Activated CD4-positive, alpha-beta T cell treated with anti-CD3 and anti-CD28 coated beads, Interleukin-10, Interleukin-2, amounts not matched to agents 100 ng/mL and 50 ng/mL, durations not matched to agents 16 hours and 8 hours (primary cell): Measurements from ENCODE around the gene SCUBE3.

Experiments
- DNase-seq: peaks from one replicate; pipeline ENCODE4 v3.0.0-alpha.2; 2020

Gene SCUBE3

DNA sequence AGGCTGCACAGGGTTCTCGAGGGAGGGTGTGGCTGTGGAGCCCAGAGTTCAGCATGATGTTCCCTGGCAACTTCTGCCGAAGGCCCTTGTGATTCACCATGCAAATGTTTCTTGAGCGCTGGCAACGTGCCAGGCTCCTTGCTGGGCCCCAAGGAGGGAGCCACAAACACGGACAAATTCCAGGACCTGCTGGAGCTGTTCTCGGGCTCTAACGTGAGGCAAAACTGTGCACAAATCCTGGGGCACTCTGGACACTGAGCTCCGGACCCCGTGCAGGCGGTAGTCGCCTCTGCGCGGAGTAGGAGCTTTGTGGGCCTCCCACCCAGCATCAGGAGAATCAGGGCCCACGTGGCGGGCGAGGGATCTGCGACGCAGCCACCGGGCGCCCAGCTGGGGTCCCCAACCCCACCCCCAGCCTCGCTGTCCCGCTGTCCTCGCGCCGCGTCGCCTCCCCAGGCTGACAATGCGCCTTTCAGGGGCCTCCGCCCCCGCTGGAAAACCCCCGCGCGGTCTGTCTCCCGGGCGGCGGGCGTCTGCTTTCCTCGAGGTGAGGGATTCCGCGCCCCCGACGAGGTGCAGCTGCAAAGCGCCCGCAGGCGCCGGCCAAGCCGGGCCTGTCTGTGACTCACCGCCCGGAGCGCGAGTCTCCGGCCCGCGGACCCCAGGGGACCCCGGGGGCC lies 31.7 kb upstream of the SCUBE3 start:
- DNase-seq, result no peak

DNA sequence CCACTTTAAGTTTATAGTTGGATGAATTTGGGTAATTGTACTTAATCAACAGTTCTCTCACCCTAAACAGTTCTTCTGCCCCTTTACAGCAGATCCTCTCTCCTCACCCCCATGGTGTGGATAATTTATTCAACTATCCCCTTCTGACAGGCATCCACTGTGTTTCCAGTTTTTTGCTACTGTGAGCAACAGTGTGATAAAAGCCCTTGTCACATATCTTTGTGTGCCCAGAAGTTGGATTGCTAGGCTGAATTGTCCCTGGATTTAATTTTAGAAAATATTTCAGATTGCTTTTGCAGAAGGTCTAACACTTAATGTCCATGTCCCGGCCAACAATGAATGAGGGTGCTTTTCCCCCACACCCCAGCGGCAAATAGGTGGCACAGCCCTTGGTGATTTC lies 30.5 kb upstream of the SCUBE3 start:
- no peak for DNase-seq

DNA sequence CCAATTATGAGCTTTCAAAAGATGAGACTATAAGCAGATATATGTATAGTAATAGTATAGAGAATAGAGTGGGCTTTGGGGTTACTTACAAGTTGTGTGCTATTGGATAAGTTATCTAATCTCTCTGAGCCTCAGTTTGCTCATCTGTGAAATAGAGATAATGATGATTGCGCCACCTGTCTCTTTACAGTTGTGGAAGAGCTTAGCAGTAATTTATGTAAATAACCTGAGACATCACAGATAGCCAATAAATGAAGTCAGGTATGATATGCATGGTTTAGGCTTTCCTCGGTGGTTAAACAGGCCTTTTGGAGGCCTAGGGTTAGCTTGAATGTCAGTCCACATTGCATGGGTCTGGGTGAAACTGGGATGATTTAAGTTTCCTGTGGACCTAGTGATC lies 29.8 kb upstream of the SCUBE3 start:
- DNase-seq, result no peak

DNA sequence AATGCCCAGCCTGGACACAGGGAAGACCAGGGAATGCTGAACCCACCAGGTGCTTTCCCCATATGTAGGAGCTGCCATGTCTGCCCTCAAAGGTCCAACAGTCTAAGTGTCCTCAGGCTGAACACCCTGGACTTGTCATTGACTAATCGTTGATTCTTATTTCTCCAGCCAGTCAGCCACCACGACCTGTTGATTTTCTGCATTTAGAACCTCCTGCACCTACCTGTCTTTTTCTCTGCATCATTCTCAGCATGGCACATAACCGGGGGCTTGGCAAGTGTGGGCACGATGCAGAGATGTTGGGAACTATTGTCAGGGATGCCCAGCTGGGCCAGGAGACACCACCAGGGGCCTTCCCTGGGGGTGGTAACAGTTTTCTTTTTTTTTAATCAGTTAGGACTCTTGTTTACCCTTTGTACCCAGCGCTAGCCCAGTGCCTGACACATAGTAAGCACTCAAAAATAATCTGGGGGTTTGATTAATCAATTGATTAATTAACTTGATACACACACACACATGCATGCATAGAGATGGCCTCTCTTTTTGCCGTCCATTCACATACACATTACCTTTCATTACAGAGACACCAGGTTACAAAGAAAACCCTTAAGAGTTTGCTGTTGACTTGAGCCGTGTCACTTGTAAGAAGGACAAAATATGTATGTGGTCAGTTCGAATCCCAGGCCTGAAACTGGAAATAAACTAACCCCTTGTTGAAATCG lies 29.0 kb upstream of the SCUBE3 start:
- no peak for DNase-seq

- DNase-seq, result no peak
Measured at GRCh38 chr6:35185302-35185681, 28.5 kb upstream of the SCUBE3 start.

DNA sequence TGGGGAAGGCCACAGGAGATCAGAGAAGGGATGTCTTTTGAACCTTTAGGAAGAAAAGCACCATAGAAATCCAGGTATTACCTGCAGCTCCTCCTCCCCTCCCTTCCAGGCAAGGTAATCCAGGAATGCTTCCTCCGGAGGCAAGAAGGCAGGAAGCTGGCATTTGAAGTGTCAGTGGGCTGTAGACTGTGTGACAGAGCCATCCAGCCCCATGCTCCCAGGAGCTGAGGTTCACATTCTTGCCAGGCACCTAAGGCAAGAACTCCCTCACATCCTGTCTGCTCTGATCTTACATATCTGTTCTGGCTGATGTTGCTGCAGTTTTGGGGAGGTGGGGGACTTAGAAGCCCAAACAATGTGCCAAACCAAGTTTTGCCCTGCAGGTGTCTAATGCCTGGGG lies 27.8 kb upstream of the SCUBE3 start:
- no peak for DNase-seq

DNA sequence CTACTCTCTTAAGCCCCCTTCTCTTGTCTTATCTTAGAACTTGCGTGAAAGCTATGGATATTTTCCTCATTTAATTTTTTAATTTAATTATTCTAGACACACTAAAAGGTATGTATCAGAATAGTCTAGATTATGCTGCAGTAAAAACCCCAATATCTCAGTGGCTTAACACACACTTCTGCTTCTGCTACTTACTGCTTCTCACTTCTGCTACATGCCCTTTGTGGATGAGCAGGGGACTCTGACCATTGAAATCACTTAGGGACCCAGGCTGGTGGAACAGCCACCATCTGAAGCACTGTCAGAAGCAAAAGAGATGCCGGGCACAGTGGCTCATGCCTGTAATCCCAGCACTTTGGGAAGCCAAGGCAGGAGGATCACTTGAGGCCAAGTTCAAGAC lies 27.2 kb upstream of the SCUBE3 start:
- no peak for DNase-seq

DNA sequence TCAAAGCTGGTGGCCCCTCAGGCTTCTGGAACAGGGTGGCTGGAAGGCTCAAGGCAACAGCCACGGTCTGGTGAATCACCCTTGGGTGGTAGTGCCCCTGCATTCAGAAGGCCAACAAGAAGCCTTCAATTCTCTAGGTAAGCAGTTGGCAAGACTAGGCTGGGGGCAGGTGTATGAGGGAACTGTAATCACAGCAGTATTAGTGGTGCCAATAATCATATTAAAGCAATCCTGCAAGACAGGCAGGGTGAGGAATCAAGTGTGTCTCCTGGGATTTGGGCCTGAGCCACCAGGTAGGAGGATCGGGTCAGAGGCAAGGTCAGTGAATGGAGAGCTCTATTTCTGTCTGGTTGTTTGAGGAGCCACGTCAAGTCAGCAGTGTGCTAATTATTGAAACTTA lies 24.9 kb upstream of the SCUBE3 start:
- no peak for DNase-seq

DNA sequence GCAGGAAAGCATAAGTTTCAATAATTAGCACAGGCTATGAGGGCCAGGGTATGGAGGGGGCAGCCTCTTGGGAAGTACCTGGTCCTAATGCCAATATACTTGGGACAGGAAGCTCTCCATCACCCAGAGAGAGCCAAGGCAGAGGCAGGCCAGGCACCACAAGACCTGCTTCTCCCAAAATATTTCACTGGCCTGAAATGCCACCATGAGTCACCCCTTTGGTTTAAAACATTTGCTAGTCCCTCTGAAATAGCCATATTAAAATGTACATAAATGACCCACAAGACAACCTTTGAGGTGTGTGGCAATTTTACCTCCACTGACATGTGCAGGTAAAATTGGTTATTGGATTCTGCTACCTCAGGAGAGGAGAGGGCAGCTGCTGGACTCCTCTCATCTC lies 23.4 kb upstream of the SCUBE3 start:
- DNase-seq, result no peak

DNA sequence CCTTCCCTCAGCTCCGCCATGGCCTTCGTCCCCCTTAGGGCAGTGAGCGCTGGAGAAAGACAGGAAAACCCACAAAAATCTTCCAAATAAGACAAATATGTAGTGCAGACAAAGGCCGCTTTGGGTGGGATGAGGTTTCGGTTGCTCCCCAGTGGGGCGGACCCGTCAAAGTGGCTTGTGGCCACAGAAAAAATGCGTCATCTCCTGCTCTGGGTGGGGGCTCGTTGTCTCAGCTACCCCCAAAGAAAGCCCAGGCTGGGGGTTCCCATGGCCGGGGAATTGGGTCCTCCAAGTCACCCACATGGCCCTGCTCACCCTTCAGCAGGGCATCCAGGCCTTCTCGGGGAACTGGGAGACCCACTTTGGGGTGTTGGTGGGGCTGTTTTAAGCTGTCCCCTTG lies 21.9 kb upstream of the SCUBE3 start:
- DNase-seq, result no peak

DNA sequence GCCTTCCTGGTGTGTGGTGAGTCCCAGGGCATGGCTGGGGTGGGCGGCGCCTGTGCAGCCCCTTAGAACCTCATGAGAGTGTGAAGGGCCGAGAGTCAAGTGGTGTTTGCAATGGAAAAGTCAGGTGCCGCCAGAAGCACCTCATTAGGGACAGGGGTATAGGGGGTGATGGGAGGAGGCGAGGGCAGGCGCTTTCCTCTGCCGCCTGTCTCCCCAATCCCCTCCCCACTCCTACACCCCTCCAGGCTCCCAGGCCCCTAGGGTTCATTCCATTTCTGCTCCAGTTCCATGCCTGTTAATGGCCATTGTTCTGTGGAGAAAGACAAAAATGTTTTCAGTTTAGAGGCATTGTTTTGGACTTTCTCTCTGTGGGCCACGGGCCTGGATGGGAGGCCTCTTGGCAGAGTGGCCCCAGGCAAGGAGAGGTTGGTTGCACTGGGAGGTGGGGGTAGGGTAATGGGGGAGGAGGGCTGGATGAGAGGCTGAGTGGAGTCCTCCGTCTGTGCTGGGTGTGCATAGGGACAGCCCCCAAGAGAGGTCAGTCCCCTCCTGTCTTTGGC lies 21.4 kb upstream of the SCUBE3 start:
- DNase-seq, result no peak

- no peak for DNase-seq
Measured at GRCh38 chr6:35194390-35194789, 19.4 kb upstream of the SCUBE3 start.

DNA sequence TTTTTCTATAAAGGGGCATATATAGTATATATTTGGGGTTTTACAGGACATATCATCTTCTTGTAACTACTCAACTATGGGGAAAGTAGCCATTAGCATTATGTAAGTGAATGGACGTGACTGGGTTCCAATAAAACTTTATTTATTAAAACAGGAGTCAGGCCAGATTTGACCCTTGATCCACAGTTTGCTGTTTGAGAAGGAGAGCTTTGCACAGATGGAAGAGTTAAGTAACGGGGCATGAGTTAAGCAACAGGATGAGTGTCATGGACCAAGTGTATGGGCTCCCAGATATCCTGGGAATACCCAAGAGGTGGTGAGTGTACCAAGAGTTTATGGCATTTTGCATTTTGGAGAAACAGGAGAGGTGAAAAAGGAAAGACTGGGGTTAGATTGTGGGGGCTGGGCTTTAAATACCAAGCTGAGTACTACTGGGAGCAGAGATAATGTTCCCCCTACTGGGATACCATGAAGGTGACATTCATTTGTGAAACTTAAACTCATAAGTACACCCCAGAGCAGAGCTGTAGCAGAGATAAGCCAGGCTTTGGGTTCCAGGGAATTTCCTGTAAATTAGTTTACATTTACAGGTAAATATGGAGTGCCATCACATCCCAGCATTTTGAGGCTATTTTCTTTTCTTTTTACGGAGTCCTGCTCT lies 18.5 kb upstream of the SCUBE3 start:
- no peak for DNase-seq

- DNase-seq, result no peak
Measured at GRCh38 chr6:35197196-35197595, 16.6 kb upstream of the SCUBE3 start.

DNA sequence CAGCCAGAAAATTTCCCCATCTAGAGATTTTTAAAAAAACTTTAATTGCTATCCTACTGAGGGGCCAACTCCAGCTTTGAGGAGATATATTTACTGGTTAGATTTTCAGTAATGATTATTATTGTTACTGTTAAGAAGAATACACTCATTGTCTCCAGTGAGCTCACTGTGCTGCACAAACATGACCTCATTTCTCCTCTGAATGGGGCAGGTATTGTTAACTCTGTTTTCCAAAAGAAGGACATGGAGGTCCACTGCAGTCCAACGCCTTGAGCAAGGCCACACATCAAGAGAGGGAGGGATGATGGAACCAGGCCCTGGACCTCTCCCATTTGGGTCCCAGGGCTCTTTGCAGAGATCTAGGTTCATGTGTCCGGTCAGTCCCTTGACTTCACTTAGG lies 13.9 kb upstream of the SCUBE3 start:
- no peak for DNase-seq

DNA sequence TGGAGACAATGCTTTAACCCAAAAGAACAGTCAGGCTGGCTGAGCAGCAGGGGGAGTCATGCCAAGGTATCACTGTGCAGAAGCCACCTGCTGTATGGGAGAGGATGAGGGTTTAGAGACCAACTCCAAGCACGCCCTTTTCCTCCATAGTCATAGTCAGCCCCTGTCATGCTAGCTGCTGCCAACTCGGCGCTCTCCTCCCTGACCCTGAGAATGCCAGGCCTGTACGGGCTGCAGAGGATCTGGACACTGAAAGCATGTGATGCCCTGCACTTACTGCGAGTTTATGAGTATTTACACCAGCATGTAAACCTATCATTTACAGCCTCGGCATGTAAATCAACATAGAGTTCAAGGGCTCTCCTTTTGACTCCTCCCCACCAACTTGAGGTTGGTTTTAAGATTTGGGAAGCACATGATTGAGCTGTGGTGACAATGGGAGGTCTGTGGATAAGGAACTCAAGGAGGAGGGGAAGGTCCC lies 11.7 kb upstream of the SCUBE3 start:
- no peak for DNase-seq

DNA sequence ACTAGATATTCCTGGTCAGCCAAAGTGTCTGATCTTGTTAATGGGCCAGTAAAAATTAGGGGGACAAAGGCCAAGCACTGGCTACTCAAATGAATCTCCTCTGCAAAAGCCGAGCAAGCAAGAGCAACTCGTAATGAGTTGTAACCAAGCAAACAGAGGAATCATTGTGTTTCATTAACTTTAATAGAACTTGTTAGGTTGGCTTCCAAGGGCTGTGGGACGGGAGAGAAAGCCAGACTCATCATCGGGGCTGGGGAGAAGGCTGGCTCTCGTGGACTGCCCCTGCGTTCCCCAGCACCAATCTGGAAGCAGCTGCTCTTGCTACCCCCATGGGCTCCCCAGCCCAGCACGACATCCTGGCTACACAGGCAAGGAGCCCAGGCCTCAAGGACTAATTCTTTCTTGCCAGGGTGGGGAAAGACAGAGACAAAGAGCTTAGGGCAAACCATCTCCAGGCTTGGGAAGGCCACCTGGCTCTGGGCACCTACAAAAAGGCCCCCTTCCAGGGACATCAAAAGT lies 10.5 kb upstream of the SCUBE3 start:
- DNase-seq, result no peak

DNA sequence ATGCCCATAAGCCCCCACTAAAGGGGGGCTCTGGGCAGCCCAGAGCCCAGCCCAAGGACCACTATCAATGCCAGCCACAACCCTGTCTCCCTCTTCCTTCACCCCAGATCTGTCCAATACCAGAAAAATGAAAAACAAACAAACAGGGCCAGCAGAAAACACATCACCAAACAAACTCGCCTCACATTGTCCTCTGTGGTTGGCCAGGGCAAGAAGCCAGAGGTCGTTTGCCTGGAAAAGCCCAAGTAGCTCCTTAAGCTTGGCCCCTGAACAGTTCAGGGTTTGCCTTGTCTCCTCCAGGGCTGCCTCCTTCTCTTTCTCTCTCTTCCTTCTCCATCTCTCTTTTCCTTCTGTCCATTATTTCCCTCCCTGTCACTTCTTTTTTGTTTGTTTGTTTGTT lies 10.1 kb upstream of the SCUBE3 start:
- no peak for DNase-seq

DNA sequence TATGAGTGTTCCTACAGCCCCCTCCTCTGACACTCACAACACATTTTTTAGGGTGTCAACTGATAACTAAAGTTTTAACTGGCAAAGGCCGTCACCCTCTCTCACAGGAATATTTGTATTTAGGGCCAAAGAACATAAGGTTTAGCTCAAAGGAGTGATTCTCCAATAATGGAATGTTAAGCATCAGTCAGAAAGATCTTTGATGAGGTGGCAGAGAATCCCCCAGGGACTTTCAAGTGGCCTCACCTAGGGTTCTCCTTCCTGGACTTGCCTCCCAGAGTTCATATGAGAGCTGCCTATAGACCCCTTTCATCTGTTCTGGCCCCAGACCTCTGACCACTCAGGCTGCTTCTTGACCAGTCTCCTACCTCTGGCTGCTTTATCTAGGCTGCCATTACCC lies 7.4 kb upstream of the SCUBE3 start:
- no peak for DNase-seq

DNA sequence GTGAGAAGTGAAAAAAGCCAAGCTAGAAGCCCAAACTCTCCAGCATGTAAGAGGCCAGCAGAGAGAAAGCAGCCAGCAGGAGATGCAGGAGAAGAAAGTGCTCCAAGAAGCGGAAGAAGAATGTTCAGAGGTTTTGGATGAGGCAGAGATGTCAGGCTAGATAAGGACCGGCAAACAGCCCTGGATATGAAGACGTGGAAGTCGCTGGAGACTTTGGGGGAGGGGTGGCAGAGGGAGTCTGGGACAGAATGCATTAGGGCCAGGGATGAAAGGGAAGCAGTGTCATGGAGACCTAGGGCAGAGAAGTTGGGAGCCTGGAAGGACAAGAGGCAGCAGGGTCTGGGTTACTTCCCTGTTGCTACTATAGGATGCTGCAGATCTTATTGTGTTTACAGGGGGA lies 5.3 kb upstream of the SCUBE3 start:
- DNase-seq, result no peak

DNA sequence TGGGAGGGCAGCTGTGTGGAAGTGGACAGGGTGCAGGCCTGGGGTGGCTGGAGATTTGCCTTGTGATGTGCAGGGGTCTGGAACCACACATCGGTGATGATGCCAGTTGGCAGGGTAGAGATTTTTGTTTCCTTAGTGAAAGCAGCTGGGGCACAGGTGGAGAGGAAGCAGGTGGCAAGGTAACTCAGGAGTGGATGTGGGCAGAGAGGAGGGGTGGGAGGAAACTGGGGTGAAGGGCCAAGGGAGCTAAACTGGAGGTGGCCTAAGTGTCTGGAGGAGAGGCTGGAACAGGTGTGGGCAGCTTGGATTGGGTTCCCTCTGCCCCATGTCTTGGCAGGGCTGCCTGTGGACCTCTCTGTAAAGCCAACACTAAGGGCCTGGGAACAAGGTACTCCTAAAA lies 4.7 kb upstream of the SCUBE3 start:
- DNase-seq, result no peak

- no peak for DNase-seq
Measured at GRCh38 chr6:35209622-35210247, 4.0 kb upstream of the SCUBE3 start.

GRCh38 chr6:35213298-35213791 lies 411 bp upstream of the SCUBE3 start:
- DNase-seq, result no peak
